Measurements from ENCODE around the gene ENDOV. TPM values are rescaled to one million over a fixed set of nuclear protein-coding genes. Genes with fewer than 3 reads are reported as not detected.

The ENDOV gene

DNA sequence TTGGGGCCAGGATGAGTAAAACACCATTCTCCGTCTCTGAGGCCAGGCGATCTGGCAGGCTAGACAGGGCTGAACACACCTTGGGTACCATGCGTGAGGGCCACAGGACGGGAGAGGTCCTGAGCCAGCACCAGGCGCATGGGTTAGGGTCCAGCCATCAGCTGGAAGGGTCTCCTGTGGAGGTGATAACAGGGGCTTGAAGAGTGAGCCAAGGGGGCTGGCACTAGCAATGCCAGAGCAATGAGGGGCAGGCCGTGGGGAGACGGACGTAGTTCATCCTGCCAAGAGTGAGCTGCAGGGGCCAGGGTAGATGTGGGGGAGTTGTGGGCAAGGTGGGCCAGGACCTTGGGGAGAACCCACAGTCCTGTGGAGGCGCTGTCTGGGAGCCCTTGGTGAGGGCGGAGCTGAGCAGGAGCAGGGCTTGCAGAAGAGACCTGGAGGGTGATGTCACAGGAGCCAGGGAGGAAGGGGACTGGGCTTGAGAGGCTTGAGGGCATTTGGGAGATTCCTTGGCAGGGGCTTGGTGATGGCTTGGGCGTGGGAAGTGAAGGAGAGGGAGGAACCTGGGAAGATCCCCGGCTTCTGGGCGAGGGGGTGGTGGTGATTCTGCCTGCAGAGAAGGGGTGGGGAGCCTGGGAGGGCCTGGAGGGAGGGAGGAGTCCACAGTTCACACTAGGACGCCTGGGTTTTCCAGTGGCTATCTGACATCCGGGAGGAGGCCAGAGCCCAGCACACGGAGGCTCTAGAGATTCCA is 67.8 kb downstream of the ENDOV start:
- peaks cover 78% of the 10 kb centered on the region for H3K27me3 ChIP-seq (ENCODE audit: control insufficient read depth, insufficient read depth, low read length)

DNA sequence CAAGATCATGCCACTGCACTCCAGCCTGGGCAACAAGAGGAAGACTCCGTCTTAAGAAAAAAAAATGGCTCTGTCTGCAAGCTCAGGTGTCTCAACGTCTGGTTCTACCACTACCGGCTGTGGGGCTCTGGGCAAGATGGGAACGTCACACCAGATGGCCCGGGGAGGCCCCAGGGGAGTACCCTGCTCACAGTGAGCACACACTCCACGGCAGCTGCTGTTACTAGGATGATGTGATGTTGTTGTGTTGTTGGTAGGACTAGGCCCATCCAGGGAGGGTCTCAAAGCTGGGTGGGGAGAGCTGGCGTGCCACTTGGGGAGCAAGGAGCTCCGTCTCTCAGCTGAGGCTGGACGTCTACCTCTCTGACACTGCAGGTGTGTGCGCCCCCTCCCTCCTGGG is 70.9 kb downstream of the ENDOV start:
- Histone ChIP-seq H3K9ac (ENCODE audit: low read depth, low read length) (no peak overlapping the region), H3K27me3 (ENCODE audit: control insufficient read depth, insufficient read depth, low read length) (peaks cover 61% of the 10 kb centered on the region), H3K4me2 (ENCODE audit: low read length) (no peak overlapping the region), H3K36me3 (ENCODE audit: insufficient read depth, low read length) (no peaks in the 10 kb centered on the region), H3K9me3 (replicated peaks; ENCODE audit: low read length) (no peaks in the 10 kb centered on the region), H3K4me1 (ENCODE audit: control insufficient read depth, insufficient read depth, low read length) (no peaks in the 10 kb centered on the region), H3K4me3 (ENCODE audit: low read length) (no peak overlapping the region)

More for the DNA sequence above, 67.8 kb downstream of the ENDOV start:
- Histone ChIP-seq H3K9me3 (replicated peaks; ENCODE audit: low read length) (no peaks in the 10 kb centered on the region), H3K36me3 (ENCODE audit: insufficient read depth, low read length) (no peaks in the 10 kb centered on the region), H3K9ac (ENCODE audit: low read depth, low read length) (no peak overlapping the region), H3K4me2 (ENCODE audit: low read length) (no peak overlapping the region), H3K4me3 (ENCODE audit: low read length) (no peak overlapping the region), H3K4me1 (ENCODE audit: control insufficient read depth, insufficient read depth, low read length) (peaks cover 10% of the 10 kb centered on the region)

- Histone ChIP-seq H3K9me3 (replicated peaks; ENCODE audit: low read length) (no peaks in the 10 kb centered on the region), H3K9ac (ENCODE audit: low read depth, low read length) (no peak overlapping the region), H3K4me1 (ENCODE audit: control insufficient read depth, insufficient read depth, low read length) (no peaks in the 10 kb centered on the region), H3K36me3 (ENCODE audit: insufficient read depth, low read length) (no peaks in the 10 kb centered on the region), H3K4me3 (ENCODE audit: low read length) (no peak overlapping the region), H3K4me2 (ENCODE audit: low read length) (no peak overlapping the region), H3K27me3 (ENCODE audit: control insufficient read depth, insufficient read depth, low read length) (peaks cover 60% of the 10 kb centered on the region)
Measured at GRCh38 chr17:80486692-80487091, 71.7 kb downstream of the ENDOV start.

GRCh38 chr17:80487511-80487910 is 72.5 kb downstream of the ENDOV start:
- Histone ChIP-seq H3K9me3 (replicated peaks; ENCODE audit: low read length) (no peaks in the 10 kb centered on the region), H3K9ac (ENCODE audit: low read depth, low read length) (no peak overlapping the region), H3K27me3 (ENCODE audit: control insufficient read depth, insufficient read depth, low read length) (peaks cover 51% of the 10 kb centered on the region), H3K4me3 (ENCODE audit: low read length) (no peak overlapping the region), H3K4me1 (ENCODE audit: control insufficient read depth, insufficient read depth, low read length) (no peaks in the 10 kb centered on the region), H3K4me2 (ENCODE audit: low read length) (no peak overlapping the region), H3K36me3 (ENCODE audit: insufficient read depth, low read length) (no peaks in the 10 kb centered on the region)

Small RNA genes within 50 kb of the gene (small RNA-seq; reads per million reads assigned to genes)
- gene MIR4730: not detected
